ENCODE measurements around the gene TAOK1.
A peak's percentile ranks its signal among the peaks of the same experiment; 100 is the strongest.

TAOK1 gene

DNA sequence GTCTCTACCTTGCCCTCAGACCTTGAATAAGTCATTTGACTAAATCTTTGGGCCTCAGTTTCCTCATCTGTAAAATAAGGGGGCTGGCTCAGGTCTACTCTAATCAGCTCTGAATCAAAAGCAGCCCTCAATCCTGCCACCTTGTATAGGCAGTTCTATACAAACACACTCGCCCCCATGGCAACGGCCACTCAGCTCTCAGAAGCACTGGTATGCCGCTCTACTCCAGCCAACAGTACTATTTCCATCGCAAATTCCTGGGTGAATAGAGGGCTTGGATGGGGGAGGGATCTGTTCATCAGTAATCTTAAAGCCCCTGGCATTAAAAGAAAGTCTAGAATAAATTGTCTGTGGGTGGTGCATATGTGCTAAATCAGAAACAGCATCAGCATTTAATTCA lies 21.2 kb upstream of the TAOK1 start:
- Histone ChIP-seq H3K27ac (no peak overlapping the region), H3K36me3 (no peaks in the 10 kb centered on the region), H3K9me3 (no peaks in the 10 kb centered on the region), H3K27me3 (no peaks in the 10 kb centered on the region), H3K4me3 (no peak overlapping the region), H3K4me1 (no peaks in the 10 kb centered on the region)
- intact Hi-C loops (cut with DNase I; ENCODE audit: low total_unique reads), result loop anchor here (2.0 kb wide), 1 partner anchor 168 kb away; no protein-coding TSS in a partner anchor
- TF ChIP-seq, protein P1, sequence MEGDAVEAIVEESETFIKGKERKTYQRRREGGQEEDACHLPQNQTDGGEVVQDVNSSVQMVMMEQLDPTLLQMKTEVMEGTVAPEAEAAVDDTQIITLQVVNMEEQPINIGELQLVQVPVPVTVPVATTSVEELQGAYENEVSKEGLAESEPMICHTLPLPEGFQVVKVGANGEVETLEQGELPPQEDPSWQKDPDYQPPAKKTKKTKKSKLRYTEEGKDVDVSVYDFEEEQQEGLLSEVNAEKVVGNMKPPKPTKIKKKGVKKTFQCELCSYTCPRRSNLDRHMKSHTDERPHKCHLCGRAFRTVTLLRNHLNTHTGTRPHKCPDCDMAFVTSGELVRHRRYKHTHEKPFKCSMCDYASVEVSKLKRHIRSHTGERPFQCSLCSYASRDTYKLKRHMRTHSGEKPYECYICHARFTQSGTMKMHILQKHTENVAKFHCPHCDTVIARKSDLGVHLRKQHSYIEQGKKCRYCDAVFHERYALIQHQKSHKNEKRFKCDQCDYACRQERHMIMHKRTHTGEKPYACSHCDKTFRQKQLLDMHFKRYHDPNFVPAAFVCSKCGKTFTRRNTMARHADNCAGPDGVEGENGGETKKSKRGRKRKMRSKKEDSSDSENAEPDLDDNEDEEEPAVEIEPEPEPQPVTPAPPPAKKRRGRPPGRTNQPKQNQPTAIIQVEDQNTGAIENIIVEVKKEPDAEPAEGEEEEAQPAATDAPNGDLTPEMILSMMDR (IDR thresholded peaks at IDR 0.05), result no peak
- no peak for DNase-seq

DNA sequence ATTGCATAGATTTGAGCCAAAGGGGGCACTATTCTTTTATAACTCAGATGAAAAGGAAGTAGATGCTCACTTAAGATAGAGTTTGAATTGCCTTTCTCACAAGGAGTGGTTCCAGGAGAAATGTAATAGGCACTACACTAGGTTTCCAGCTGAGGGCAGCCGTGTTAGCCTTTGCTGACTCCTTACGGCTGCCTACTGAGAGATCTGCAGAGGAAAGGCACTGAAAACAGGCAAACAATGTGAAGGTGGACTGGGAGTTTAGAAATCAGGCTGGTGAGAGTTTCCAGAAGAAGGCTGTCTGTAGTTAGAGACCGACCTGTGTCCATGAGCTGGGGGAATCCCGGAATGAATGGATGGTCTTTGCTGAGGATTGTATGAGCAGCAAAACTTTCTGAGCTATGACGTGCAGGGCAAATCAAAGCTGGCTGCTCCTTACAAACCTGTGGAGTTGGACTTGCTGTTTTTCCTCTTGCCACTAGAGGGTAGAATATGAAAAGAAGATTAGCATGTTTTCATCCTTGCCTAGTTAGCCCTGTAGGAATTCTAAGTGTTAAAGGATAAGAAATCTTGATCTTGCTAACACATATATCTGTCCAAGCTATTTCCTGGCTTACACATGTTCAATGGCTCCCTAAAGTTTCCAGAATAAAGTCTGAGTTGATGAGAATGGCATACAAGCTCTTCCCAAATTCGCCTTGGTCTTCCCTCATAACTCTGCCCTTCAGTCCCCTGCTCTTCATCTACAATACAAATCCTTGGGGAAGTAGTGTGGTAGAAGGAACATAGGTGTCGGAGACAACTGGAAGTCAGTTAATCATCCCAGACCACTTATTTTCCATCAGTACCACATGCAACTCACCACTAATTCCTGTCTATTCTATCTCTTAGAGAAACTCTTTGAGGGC lies 20.1 kb upstream of the TAOK1 start:
- Histone ChIP-seq H3K27me3 (no peaks in the 10 kb centered on the region), H3K4me1 (no peaks in the 10 kb centered on the region), H3K36me3 (no peaks in the 10 kb centered on the region), H3K9me3 (no peaks in the 10 kb centered on the region), H3K4me3 (no peak overlapping the region), H3K27ac (no peak overlapping the region)
- intact Hi-C loops (cut with DNase I; ENCODE audit: low total_unique reads), result loop anchor here (2.0 to 10.0 kb wide), 2 partner anchors 167 to 195 kb away; partner anchors contain the start of genes ABHD15 and TP53I13
- peak; percentile 66 to 76 for DNase-seq
- TF ChIP-seq, protein P1 (IDR thresholded peaks at IDR 0.05), result peak; percentile 71 to 88

DNA sequence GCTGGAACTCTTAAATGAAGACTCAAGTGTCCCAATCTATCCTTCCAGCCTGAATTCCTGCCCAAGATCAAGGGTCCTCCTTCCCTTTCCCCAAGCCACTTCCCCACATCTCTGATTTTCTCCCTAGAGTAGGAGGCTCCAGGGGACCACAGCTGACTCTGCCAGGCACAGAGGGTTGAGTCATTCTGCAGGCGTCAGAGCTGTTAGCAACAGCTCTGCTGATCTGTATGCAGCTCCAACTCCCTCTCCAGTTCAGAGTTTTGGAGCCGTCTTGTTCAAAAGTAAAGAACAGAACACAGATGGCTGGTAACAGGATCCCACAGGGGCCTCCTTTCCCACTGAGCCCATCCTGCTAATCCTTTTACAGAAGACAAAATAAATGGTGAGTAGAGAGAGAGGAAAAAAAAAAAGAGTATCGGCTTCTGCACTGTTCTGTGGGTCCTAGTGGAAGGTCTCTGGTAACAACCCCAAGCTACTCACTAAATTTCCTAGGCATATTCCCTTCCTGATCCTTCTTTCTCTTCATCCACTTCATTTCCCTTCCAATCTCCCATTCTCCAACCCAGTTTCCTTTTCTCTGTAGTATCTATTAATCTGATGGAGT lies 13.4 kb upstream of the TAOK1 start:
- H3K27me3 ChIP-seq, result peaks cover 0 to 8% of the 10 kb centered on the region in 2 donors
- no peaks in the 10 kb centered on the region for H3K9me3 ChIP-seq
- H3K36me3 ChIP-seq, result no peaks in the 10 kb centered on the region
- TF ChIP-seq, protein P1 (IDR thresholded peaks at IDR 0.05), result no peak
- no peak for DNase-seq
- H3K27ac ChIP-seq, result no peak overlapping the region
- H3K4me1 ChIP-seq, result no peaks in the 10 kb centered on the region
- intact Hi-C loops (cut with DNase I; ENCODE audit: low total_unique reads), result loop anchor here (10.0 kb wide), 1 partner anchor 188 kb away; the partner anchor contains the start of genes ABHD15 and TP53I13
- H3K4me3 ChIP-seq, result no peak overlapping the region

DNA sequence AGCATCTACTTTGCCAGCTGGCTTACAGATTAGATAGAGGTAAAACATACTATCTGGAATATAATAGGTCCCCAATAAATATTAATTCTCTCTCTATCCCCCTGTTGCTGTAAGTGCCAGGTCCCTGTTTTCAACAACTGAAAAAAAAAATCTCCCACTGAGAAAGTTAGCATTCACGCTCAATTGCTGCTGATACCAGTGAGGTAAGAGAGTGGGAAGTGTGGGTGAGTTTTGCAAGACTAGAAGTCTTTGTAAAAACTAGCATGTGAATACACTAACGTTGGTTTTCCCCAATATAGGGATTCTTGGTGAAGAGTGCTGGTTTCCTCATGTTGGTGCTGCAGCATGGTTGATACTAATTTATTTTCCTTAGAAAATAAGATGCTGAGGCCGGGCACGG lies 11.7 kb upstream of the TAOK1 start:
- DNase-seq, result no peak
- H3K36me3 ChIP-seq, result no peaks in the 10 kb centered on the region
- peaks cover 0 to 8% of the 10 kb centered on the region in 2 donors for H3K27me3 ChIP-seq
- TF ChIP-seq, protein P1 (IDR thresholded peaks at IDR 0.05), result no peak
- no peaks in the 10 kb centered on the region for H3K4me1 ChIP-seq
- H3K4me3 ChIP-seq, result no peak overlapping the region
- H3K9me3 ChIP-seq, result no peaks in the 10 kb centered on the region
- intact Hi-C loops (cut with DNase I; ENCODE audit: low total_unique reads), result loop anchor here (10.0 kb wide), 1 partner anchor 186 kb away; the partner anchor contains the start of genes ABHD15 and TP53I13
- no peak overlapping the region for H3K27ac ChIP-seq

DNA sequence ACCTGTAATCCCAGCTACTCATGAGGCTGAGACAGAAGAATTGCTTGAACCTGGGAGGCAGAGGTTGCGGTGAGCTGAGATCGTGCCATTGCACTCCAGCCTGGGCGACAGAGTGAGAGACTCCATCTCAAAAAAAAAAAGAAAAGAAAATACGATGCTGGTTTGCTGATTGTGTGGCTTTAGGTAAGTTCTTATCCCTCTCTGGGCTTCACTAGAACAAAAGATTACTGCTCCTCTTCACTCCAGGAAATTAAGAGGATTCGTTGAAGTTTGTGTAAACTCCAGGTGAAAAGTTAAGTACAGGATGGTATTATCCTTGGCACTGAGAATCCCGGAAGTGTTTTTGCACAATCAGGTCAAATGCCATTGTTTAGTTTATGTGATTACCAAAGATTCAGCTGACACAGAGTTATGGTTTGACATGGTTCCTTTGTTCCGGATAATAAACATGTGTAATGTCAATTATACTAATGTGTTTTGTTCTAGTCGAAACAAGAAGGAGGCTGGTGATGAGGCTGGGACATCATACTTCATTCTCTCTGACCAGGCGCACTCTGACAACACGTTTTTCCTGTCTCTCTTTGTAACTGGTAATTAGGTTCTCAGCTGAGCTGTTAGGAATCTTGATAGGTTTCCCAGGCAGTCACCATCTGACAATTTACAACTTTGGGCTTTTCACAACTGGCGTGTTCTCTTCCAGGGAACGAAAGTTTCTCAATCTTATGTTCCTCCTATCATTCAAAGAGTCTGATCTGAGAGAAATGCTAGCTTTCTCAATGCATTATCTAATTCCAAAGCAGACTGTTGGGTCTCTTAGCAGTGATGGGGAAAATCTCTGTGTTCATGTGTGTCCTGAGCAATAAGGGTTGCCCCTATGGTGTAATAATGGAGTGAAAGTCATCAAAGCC lies 10.8 kb upstream of the TAOK1 start:
- no peaks in the 10 kb centered on the region for H3K36me3 ChIP-seq
- no peaks in the 10 kb centered on the region for H3K4me1 ChIP-seq
- H3K27ac ChIP-seq, result no peak overlapping the region
- no peak for DNase-seq
- TF ChIP-seq, protein P1 (IDR thresholded peaks at IDR 0.05), result no peak
- intact Hi-C loops (cut with DNase I; ENCODE audit: low total_unique reads), result loop anchor here (10.0 kb wide), 1 partner anchor 185 kb away; the partner anchor contains the start of genes ABHD15 and TP53I13
- peaks cover 0 to 8% of the 10 kb centered on the region in 2 donors for H3K27me3 ChIP-seq
- H3K4me3 ChIP-seq, result no peak overlapping the region
- H3K9me3 ChIP-seq, result no peaks in the 10 kb centered on the region

All from tibial artery (tissue), 4 donors.